Liver (tissue), 3 donors: ENCODE data around the gene USF2.

Source experiments
- ATF3 ChIP-seq: IDR thresholded peaks from 2 replicates; pipeline ENCODE4 v1.6.1; 2016; ENCODE audit warnings: antibody characterized with exemption
- CTCF ChIP-seq: fragments of 150-350 bp; IDR thresholded peaks from 2 replicates; pipeline ENCODE4 v1.5.1; 2017; ENCODE audit warnings: improper control_type of control experiment, low read depth, low read length; ENCODE audit not compliant: missing input control
- EGR1 ChIP-seq, 2 donors: IDR thresholded peaks; 2 replicates each; pipeline ENCODE4 v1.6.1; 2016 to 2018; ENCODE audit warnings: antibody characterized with exemption in 2 of 2, low read depth in 2 of 2
- JUND ChIP-seq, 2 donors: IDR thresholded peaks; 2 replicates each; pipeline ENCODE4 v1.6.1; 2016; ENCODE audit warnings: antibody characterized with exemption in 2 of 2
- REST ChIP-seq: IDR thresholded peaks from 2 replicates; pipeline ENCODE4 v1.6.1; 2016; ENCODE audit warnings: antibody characterized with exemption, mild to moderate bottlenecking
- TAF1 ChIP-seq: conservative IDR thresholded peaks from 2 replicates; pipeline ENCODE4 v1.6.1; 2016; ENCODE audit warnings: antibody characterized with exemption, mild to moderate bottlenecking
- TF ChIP-seq, protein P1 (sequence below): IDR thresholded peaks from 2 replicates; pipeline ENCODE4 v1.6.1; 2016; ENCODE audit warnings: antibody characterized with exemption
- donor health status: healthy.
- donor health status: healthy.

GRCh38 chr19:35284153-35285094 lies 15.7 kb downstream of the USF2 start:
- TF ChIP-seq CTCF = no peak
- TF ChIP-seq ATF3 = no peak
- no peak for TF ChIP-seq JUND (IDR thresholded peaks at IDR 0.05)
- no peak for TF ChIP-seq TAF1
- no peak for TF ChIP-seq EGR1 (IDR thresholded peaks at IDR 0.05; ENCODE audit: low read depth in 2 of 2)
- no peak for TF ChIP-seq REST
- TF ChIP-seq, protein P1, sequence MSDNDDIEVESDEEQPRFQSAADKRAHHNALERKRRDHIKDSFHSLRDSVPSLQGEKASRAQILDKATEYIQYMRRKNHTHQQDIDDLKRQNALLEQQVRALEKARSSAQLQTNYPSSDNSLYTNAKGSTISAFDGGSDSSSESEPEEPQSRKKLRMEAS = no peak
